Heart right ventricle (tissue), 16 donors: Measurements from ENCODE around the gene MEF2C. TPM values are rescaled to one million over a fixed set of nuclear protein-coding genes. Genes with fewer than 3 reads are reported as not detected.
A peak's percentile ranks its signal among the peaks of the same experiment; 100 is the strongest.

ENCODE experiments used
- ATAC-seq, 8 donors: fragments of 200-7000 bp; cut with Tn5 transposase; one replicate each; pipeline ENCODE4 v1.9.1; 2020; ENCODE audit warnings: mild to moderate bottlenecking in 8 of 8, moderate library complexity in 8 of 8, moderate number of reproducible peaks in 1 of 8
- DNase-seq, 2 donors: peaks; one replicate each; pipeline ENCODE4 v3.0.0-alpha.2; 2020
- H3K27ac ChIP-seq, 10 donors: fragments of 200-600 bp; sonication (generic) in 2 of 10; one replicate each; pipeline versions ENCODE4 v1.5.0 to v1.8.0; 2020 to 2022; ENCODE audit warnings: mild to moderate bottlenecking in 3 of 10
- H3K27me3 ChIP-seq, 7 donors: fragments of 200-600 bp; one replicate each; pipeline ENCODE4 v1.8.0; 2021 to 2022; ENCODE audit warnings: mild to moderate bottlenecking in 2 of 7
- H3K36me3 ChIP-seq, 9 donors: fragments of 200-600 bp; sonication (generic) in 1 of 9; one replicate each; pipeline versions ENCODE4 v1.5.0 to v1.8.0; 2020 to 2022; ENCODE audit warnings: mild to moderate bottlenecking in 2 of 9
- H3K4me1 ChIP-seq, 9 donors: fragments of 200-600 bp; sonication (generic) in 1 of 9; one replicate each; pipeline versions ENCODE4 v1.5.0 to v1.8.0; 2020 to 2022; ENCODE audit warnings: mild to moderate bottlenecking in 4 of 9
- H3K4me3 ChIP-seq, 10 donors: fragments of 200-600 bp; sonication (generic) in 2 of 10; one replicate each; pipeline versions ENCODE4 v1.5.0 to v1.8.0; 2020 to 2022; ENCODE audit warnings: mild to moderate bottlenecking in 7 of 10, moderate library complexity in 2 of 10
- H3K9me3 ChIP-seq, 11 donors: fragments of 200-600 bp in 10 of 11; sonication (generic) in 2 of 11; one replicate each; pipeline versions ENCODE4 v1.5.0 to v1.8.0; 2013 to 2022; ENCODE audit warnings: mild to moderate bottlenecking in 2 of 11, control low read depth in 1 of 11, moderate library complexity in 1 of 11
- CTCF ChIP-seq, 9 donors: fragments of 200-600 bp; sonication (generic) in 2 of 9; IDR thresholded peaks; one replicate each; pipeline versions ENCODE4 v1.5.0 to v1.8.0; 2021 to 2022; ENCODE audit warnings: antibody characterized with exemption in 9 of 9, mild to moderate bottlenecking in 5 of 9, moderate library complexity in 1 of 9
- WGBS, 2 donors: extraction: QIAGEN DNeasy Blood & Tissue Kit; methylation state at CpG; one replicate each; pipeline ENCODE4 v1.1.7; 2013; ENCODE audit warnings: inconsistent platforms in 1 of 2; 5-methylcytosine and 5-hydroxymethylcytosine counted together
- intact Hi-C, 10 donors: fragments of 100-400 bp; cut with DNase I; formaldehyde crosslinking; loops; one replicate each; pipeline versions ENCODE4 v1.11.1 to v1.14.2; 2022
- polyA plus RNA-seq, 2 donors: library from polyadenylated mRNA; stranded (reverse); fragments of 200-250 nt; gene quantifications; one replicate each; pipeline ENCODE4 v1.2.3, GENCODE V29; 2013
- total RNA-seq, 10 donors: library from RNA; stranded (reverse); fragmentation: NEBNext Ultra II Directional in 3 of 10; extraction: Animal tissue kit (Norgen Biotek cat#: 25700) in 3 of 10; gene quantifications; one replicate each; pipeline versions ENCODE4 v1.2.1 to v1.2.4, GENCODE V29; 2021 to 2023
- donor health status: Arrhythmogenic right ventricular cardiomyopathy.
- donor health status: ischemic (EF 13 %, LVEDD 7.1; RV severe dilation, severe dysfunction).
- donor health status: healthy with polysubstance abuse.
- donor health status: DM: no; HTN: yes; CAD: no.
- donor health status: DM: no; HTN: no; CAD: no.
- donor health status: ischemic (EF 25% LVEDD 6.9; RV normal size, moderate dysfunction).
- donor health status: ischemic (EF 25% LVEDD 5.7; RV mildly dilated, moderate dysfunction).
- donor health status: healthy.
- donor health status: DM: yes; HTN: yes; CAD: no.
- donor health status: Ischemic cardiomyopathy.
- donor health status: ischemic (EF 35%, LVEDD 5.7; RV mildly dilated, moderate dysfunction).
- donor health status: nonischemic (EF 11% LVEDD 7.7; RV severe dilation, severe dysfunction).
- donor health status: DM: yes; HTN: yes; CAD: no.
- donor health status: PGD.
- donor health status: ischemic (EF 29% LVEDD 5.4; RV normal size, mild dysfunction).
- donor health status: nonischemic (EF 23%, LVEDD 6.1; RV moderate dilation, normal function).

Gene MEF2C
- total and polyA plus RNA-seq, 12 donors: 11.2 to 88.7 (median 66.3) TPM

GRCh38 chr5:88765798-88766197 is 117.2 kb downstream of the MEF2C start:
- H3K4me3 ChIP-seq: no peak overlapping the region
- H3K4me1 ChIP-seq: peaks cover 0 to 49% (median 20%) of the 10 kb centered on the region in 9 donors
- no peak for TF ChIP-seq CTCF (IDR thresholded peaks at IDR 0.05)
- no peak for DNase-seq
- no peak for ATAC-seq
- H3K36me3 ChIP-seq: peaks cover 0 to 33% (median 4%) of the 10 kb centered on the region in 9 donors
- intact Hi-C loops: no loop called here
- no peaks in the 10 kb centered on the region for H3K27me3 ChIP-seq
- no peak overlapping the region for H3K27ac ChIP-seq
- no peaks in the 10 kb centered on the region for H3K9me3 ChIP-seq
- WGBS, 2 donors: 88 to 89% methylated on average over 7 of the region's 7 CpGs

- DNase-seq (no peak), ATAC-seq (no peak)
- no peaks in the 10 kb centered on the region for H3K9me3 ChIP-seq
- intact Hi-C loops: no loop called here
- 55 to 62% methylated on average over 2 of the region's 2 CpGs for whole genome bisulfite sequencing, 2 donors
- H3K27ac ChIP-seq: no peak overlapping the region
- H3K27me3 ChIP-seq: no peaks in the 10 kb centered on the region
- TF ChIP-seq CTCF (IDR thresholded peaks at IDR 0.05): no peak
- peaks cover 0 to 33% (median 9%) of the 10 kb centered on the region in 9 donors for H3K36me3 ChIP-seq
- no peak overlapping the region for H3K4me3 ChIP-seq
- peaks cover 0 to 49% (median 23%) of the 10 kb centered on the region in 9 donors for H3K4me1 ChIP-seq
Measured at GRCh38 chr5:88765171-88765570, 117.8 kb downstream of the MEF2C start.

- Histone ChIP-seq H3K4me1 (peaks cover 0 to 31% (median 12%) of the 10 kb centered on the region in 9 donors), H3K36me3 (peaks cover 0 to 60% (median 19%) of the 10 kb centered on the region in 9 donors), H3K27ac (peak overlapping the region in 7 of 10 donors; percentile 5 to 59 (median 19)), H3K9me3 (no peaks in the 10 kb centered on the region), H3K4me3 (no peak overlapping the region), H3K27me3 (no peaks in the 10 kb centered on the region)
- TF ChIP-seq CTCF (IDR thresholded peaks at IDR 0.05): no peak
- 84 to 88% methylated on average over 2 of the region's 2 CpGs for WGBS, 2 donors
- ATAC-seq: peak in 1 of 8 donors; percentile 12
- intact Hi-C loops: no loop called here
- DNase-seq: no peak
Measured at GRCh38 chr5:88761939-88762338, 121.0 kb downstream of the MEF2C start.

- intact Hi-C loops: no loop called here
- peak in 5 of 8 donors; percentile 25 to 50 (median 37) for ATAC-seq
Measured at GRCh38 chr5:88761269-88761850, 121.6 kb downstream of the MEF2C start.

More at GRCh38 chr5:88761269-88761850, 121.6 kb downstream of the MEF2C start:
- DNase-seq: no peak
- no peak for TF ChIP-seq CTCF (IDR thresholded peaks at IDR 0.05)
- no peaks in the 10 kb centered on the region for H3K9me3 ChIP-seq
- H3K27me3 ChIP-seq: no peaks in the 10 kb centered on the region
- H3K4me1 ChIP-seq: peaks cover 0 to 31% (median 12%) of the 10 kb centered on the region in 9 donors
- peak overlapping the region in 1 of 10 donors; percentile 10 for H3K4me3 ChIP-seq
- H3K36me3 ChIP-seq: peaks cover 0 to 65% (median 20%) of the 10 kb centered on the region in 9 donors
- H3K27ac ChIP-seq: peak overlapping the region in 6 of 10 donors; percentile 5 to 59 (median 20)
- 66 to 77% methylated on average over 8 of the region's 8 CpGs for WGBS, 2 donors
